ES-I3 (cell line): ENCODE results near the gene FKBP2.

Source experiments
- H3K36me3 ChIP-seq: 2 replicates; pipeline ENCODE4 v1.6.1; 2013; ENCODE audit warnings: mild to moderate bottlenecking, low read length, control low read depth, moderate library complexity; ENCODE audit not compliant: insufficient read depth
- H3K4me1 ChIP-seq: 2 replicates; pipeline ENCODE4 v1.6.1; 2013; ENCODE audit warnings: mild to moderate bottlenecking, control low read depth, low read length; ENCODE audit not compliant: insufficient read depth
- H3K9ac ChIP-seq: 2 replicates; pipeline ENCODE4 v1.6.1; 2013; ENCODE audit warnings: low read depth, mild to moderate bottlenecking, low read length, moderate library complexity
- H3K9me3 ChIP-seq: 2 replicates; pipeline ENCODE4 v1.6.1; 2013; ENCODE audit warnings: mild to moderate bottlenecking, low read length, moderate library complexity; ENCODE audit not compliant: control insufficient read depth, insufficient read depth

The FKBP2 gene

DNA sequence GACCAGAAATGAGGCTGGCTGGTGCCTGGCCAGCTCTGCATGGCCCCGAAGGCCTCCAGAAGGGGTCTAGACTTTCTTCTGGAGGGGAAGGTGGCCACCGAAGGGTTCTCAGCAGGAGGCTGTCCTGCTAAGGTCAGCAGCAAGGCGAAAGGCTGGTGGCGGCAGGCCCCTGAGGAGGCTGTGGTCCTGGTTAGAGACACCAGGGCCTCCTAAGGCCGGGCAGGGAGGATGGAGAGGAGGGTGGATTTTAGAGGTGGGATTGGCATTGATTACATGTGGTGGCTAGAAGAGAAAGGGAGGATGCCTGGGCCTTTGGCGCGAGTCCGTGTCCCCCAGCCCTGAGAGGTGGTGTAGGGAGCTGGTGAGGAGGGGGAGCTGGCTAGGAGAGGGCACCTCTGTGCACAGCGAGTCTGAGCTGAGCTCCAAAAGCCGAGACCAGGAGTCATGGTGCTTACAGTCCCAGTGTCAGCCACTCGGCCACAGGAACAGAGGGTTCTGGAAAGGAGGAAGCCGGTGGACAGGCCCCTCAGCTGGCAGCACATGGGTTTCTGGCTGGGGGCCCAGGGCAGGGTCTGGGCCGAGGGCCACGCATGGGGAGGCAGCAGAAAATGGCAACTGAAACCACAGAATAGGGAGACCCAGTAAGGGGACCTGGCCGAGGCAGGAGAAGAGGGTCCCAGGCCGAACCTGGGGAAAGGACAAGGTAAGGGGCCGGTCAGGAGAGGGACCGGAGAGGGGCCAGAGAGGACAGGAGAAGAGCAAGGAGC is 31.9 kb upstream of the FKBP2 start:
- Histone ChIP-seq H3K36me3 (peaks cover 13% of the 10 kb centered on the region), H3K9me3 (no peaks in the 10 kb centered on the region), H3K9ac (no peak overlapping the region)

DNA sequence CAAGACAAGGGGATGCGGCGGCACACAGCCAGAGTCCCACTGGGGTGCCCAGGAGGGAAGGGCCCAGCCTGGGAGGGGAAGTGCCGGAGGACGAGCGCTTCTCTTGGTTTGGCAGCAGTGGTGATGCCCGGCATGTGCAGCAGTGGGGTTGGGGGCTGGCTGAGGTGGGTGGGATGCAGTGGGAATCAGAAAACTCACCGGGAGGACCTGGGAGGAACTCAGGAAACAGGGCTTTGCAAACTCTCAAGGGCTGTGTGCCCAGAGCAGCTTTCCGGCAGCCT is 31.4 kb upstream of the FKBP2 start:
- Histone ChIP-seq H3K4me1 (peaks cover 19% of the 10 kb centered on the region; the same call in 1 of the 2 replicates), H3K9me3 (no peaks in the 10 kb centered on the region), H3K9ac (no peak overlapping the region), H3K36me3 (peaks cover 8% of the 10 kb centered on the region; the same call in 1 of the 2 replicates)

More for the DNA sequence above, 31.9 kb upstream of the FKBP2 start:
- H3K4me1 ChIP-seq: peaks cover 19% of the 10 kb centered on the region; the same call in 1 of the 2 replicates

- Histone ChIP-seq H3K9ac (no peak overlapping the region), H3K4me1 (peaks cover 16% of the 10 kb centered on the region; the same call in 1 of the 2 replicates), H3K36me3 (peaks cover 1% of the 10 kb centered on the region; the same call in 1 of the 2 replicates), H3K9me3 (no peaks in the 10 kb centered on the region)
Measured at GRCh38 chr11:64210301-64211020, 30.4 kb upstream of the FKBP2 start.

DNA sequence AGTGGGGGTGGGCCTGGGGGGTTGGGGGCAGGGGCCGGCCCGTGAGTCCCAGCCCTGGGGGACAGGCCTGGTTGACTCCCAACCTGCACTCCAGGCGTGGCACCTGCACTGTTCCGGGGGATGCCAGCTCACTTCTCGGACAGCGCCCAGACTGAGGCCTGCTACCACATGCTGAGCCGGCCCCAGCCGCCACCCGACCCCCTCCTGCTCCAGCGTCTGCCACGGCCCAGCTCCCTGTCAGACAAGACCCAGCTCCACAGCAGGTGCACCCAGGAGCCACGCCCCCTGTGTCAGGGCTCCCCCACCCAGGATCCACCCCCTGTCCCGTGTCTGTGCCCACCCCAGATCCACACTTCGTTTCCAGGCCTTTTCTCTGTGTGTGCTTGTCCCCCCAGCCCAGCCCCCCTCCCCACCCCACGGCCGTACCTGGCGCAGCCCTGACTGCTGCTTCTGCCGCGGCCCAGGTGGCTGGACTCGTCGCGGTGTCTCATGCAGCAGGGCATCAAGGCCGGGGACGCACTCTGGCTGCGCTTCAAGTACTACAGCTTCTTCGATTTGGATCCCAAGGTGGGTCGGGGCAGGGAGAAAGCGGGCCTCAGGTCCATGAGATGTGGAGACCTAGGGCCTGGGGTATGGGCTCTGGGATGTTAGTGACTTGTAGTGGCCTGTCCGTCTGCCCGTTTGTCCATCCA is 29.6 kb upstream of the FKBP2 start:
- peaks cover 16% of the 10 kb centered on the region; the same call in 1 of the 2 replicates for H3K4me1 ChIP-seq
- no peaks in the 10 kb centered on the region for H3K9me3 ChIP-seq
- H3K9ac ChIP-seq: no peak overlapping the region
- H3K36me3 ChIP-seq: no peaks in the 10 kb centered on the region

DNA sequence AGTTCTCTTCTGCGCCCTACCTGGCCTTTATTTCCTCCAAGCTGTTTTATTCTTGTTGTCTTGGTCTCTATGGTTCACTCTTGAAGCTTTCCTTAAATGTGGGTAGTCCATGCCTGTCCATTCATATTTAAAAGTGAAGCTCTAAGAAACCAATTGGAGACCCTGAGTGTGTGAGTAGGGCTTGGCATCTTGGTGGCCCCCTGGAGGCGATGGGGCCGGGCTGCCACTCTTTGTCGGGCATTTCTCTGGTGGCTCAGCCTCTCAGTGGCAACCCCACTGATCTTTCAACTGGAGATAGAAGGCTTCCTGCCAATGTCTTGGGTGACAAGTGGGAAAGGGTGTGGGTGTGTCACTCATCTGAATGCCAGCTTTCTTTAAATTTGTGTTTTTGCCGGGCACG is 24.0 kb upstream of the FKBP2 start:
- no peaks in the 10 kb centered on the region for H3K9me3 ChIP-seq
- H3K4me1 ChIP-seq: no peaks in the 10 kb centered on the region
- no peak overlapping the region for H3K9ac ChIP-seq
- no peaks in the 10 kb centered on the region for H3K36me3 ChIP-seq

DNA sequence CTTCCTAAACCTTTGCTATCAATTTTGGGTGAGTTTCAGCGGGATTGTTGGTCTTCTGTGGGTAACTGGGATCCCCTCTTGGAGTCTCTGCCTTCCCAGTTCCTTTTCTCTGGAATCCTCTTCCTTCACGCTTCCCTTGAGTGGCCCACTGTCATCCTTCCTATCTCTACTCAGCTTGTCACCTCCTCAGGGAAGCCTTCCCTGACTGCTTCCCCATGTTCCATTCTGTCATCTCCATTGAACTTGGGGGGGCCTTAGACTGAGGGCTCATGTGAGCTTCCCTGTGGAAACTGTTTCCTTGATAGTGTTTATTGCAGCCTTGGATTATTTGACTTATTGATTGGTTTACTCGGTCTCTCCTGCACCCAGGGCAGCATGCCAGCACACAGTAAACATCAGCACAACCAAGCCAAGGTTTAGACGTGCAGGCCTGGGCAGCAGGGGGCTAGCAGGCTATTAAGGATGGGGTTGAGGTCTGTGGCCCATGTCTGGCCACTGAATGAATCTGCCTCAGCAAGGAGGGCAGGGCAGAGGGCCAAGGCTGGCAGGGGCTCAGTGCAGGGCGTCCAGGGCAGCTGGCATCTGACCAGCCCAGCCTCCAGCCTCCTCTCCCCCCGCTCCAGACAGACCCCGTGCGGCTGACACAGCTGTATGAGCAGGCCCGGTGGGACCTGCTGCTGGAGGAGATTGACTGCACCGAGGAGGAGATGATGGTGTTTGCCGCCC is 22.1 kb upstream of the FKBP2 start:
- no peak overlapping the region for H3K9ac ChIP-seq
- H3K4me1 ChIP-seq: no peaks in the 10 kb centered on the region
- no peaks in the 10 kb centered on the region; the same call in 1 of the 2 replicates for H3K36me3 ChIP-seq
- H3K9me3 ChIP-seq: no peaks in the 10 kb centered on the region

DNA sequence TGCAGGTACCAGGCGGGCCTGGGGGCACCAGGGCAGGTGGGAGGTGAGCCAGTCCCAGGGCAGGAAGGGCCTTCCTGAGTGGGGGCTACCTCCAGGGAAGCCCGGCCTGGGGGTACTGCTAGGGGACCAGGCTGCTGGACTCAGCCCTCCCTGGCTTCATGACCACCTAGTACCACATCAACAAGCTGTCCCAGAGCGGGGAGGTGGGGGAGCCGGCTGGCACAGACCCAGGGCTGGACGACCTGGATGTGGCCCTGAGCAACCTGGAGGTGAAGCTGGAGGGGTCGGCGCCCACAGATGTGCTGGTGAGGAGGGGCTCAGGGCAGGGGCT is 21.6 kb upstream of the FKBP2 start:
- Histone ChIP-seq H3K4me1 (no peaks in the 10 kb centered on the region), H3K9ac (no peak overlapping the region), H3K36me3 (no peaks in the 10 kb centered on the region; the same call in 1 of the 2 replicates), H3K9me3 (no peaks in the 10 kb centered on the region)

DNA sequence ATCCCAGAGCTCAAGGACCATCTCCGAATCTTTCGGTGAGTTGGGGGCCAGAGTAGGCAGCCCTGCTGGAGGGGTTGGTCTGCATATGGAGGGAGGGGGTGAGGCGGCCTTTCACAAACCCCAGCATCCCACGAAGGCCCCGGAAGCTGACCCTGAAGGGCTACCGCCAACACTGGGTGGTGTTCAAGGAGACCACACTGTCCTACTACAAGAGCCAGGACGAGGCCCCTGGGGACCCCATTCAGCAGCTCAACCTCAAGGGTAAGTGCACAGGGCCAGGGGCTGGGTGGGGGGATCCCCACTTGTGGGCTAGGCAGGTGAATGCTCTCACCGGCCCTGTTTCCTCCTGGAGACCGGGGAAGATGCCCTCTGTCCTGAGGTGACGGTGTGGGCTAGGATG is 21.1 kb upstream of the FKBP2 start:
- Histone ChIP-seq H3K4me1 (no peaks in the 10 kb centered on the region), H3K9me3 (no peaks in the 10 kb centered on the region), H3K36me3 (no peaks in the 10 kb centered on the region; the same call in 1 of the 2 replicates), H3K9ac (no peak overlapping the region)

- Histone ChIP-seq H3K4me1 (no peaks in the 10 kb centered on the region), H3K9me3 (no peaks in the 10 kb centered on the region), H3K9ac (no peak overlapping the region), H3K36me3 (no peaks in the 10 kb centered on the region; the same call in 1 of the 2 replicates)
Measured at GRCh38 chr11:64220271-64220670, 20.6 kb upstream of the FKBP2 start.

GRCh38 chr11:64220798-64221197 is 20.1 kb upstream of the FKBP2 start:
- H3K4me1 ChIP-seq: no peaks in the 10 kb centered on the region
- H3K9ac ChIP-seq: no peak overlapping the region
- no peaks in the 10 kb centered on the region; the same call in 1 of the 2 replicates for H3K36me3 ChIP-seq
- no peaks in the 10 kb centered on the region for H3K9me3 ChIP-seq

GRCh38 chr11:64222651-64223000 is 18.3 kb upstream of the FKBP2 start:
- Histone ChIP-seq H3K9me3 (no peaks in the 10 kb centered on the region), H3K36me3 (no peaks in the 10 kb centered on the region; the same call in 1 of the 2 replicates), H3K4me1 (no peaks in the 10 kb centered on the region), H3K9ac (no peak overlapping the region)

DNA sequence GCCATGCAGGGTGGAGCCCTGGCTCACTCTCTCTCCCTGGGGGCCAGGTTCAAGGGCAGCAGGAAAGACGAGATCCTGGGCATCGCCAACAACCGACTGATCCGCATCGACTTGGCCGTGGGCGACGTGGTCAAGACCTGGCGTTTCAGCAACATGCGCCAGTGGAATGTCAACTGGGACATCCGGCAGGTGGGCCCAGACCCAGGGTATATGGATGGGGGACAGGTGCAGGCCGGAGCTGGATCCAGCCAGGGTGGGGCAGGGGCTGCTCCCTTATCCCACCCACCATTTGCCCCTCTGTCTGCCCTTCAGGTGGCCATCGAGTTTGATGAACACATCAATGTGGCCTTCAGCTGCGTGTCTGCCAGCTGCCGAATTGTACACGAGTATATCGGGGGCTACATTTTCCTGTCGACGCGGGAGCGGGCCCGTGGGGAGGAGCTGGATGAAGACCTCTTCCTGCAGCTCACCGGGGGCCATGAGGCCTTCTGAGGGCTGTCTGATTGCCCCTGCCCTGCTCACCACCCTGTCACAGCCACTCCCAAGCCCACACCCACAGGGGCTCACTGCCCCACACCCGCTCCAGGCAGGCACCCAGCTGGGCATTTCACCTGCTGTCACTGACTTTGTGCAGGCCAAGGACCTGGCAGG is 17.8 kb upstream of the FKBP2 start:
- H3K9ac ChIP-seq: no peak overlapping the region
- no peaks in the 10 kb centered on the region for H3K9me3 ChIP-seq
- no peaks in the 10 kb centered on the region for H3K4me1 ChIP-seq
- H3K36me3 ChIP-seq: no peaks in the 10 kb centered on the region; the same call in 1 of the 2 replicates

DNA sequence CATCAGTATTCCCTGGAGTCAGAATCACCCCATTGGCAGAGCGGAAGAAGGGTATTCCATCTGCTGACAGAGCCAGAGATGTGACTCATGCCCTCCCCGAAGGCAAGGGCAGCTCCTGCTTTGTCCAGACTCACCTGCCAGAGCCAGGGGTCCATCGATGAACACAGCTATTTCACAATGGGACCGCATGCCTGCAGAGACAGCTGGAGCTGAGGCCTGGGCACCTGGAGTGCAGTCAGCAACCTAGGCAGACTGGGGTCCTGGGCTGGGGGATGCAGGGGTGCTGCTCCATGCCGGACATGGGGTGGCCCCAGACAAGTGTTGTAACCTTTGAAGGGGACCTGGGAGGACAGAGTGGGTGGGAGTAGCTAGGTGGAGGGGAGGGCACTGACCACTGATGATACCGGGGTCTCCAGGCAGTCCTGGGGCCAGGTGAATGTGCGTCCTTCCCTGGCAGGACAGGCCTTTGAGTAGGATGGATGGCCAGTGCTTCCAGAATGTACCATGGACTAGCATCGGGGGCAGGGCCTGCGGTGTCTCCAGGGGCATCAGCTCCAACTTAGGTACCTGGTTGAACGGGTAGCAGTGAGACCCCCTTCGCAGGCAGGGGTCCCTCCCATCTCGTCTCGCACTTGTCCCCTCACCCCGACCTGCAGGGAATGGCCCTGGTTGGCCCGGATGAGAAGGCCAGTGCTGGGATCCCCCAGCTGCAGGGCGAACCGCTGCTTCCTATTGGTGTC is 16.6 kb upstream of the FKBP2 start:
- Histone ChIP-seq H3K9ac (no peak overlapping the region), H3K36me3 (no peaks in the 10 kb centered on the region; the same call in 1 of the 2 replicates), H3K9me3 (no peaks in the 10 kb centered on the region), H3K4me1 (no peaks in the 10 kb centered on the region)
